Endothelial cell of umbilical vein (primary cell): ENCODE results near the gene CD163. TPM values are rescaled to one million over a fixed set of nuclear protein-coding genes. Genes with fewer than 3 reads are reported as not detected.

ENCODE experiments used
- BruUV-seq: library from RNA; stranded (reverse); fragments of 400-500 nt; replicated peaks from 2 replicates; lab custom pipeline; 2021; lab: Mats Ljungman, UMichigan
- CTCF ChIA-PET: fragments of 300-600, 350-600 bp; sonication (Branson Sonifier 250); formaldehyde crosslinking; loops from one replicate; lab custom pipeline; 2021; ENCODE audit warnings: antibody characterized with exemption, inconsistent platforms; lab: Charles Lee
- POLR2A ChIA-PET: fragments of 300-600, 350-600 bp; sonication (Branson Sonifier 250); formaldehyde crosslinking; loops from one replicate; lab custom pipeline; 2021; ENCODE audit warnings: antibody characterized with exemption, inconsistent platforms; lab: Charles Lee
- DNase-seq: peaks from one replicate; pipeline ENCODE4 v3.0.0-alpha.2; 2011; ENCODE audit warnings: low read depth, low spot score
- FAIRE-seq: peaks from 2 replicates; lab custom pipeline; 2011; peaks lifted over from hg19 to GRCh38; lab: Jason Lieb, UNC
- H2AFZ ChIP-seq: 2 replicates; pipeline ENCODE4 v1.6.0; 2012; ENCODE audit warnings: low read depth, low read length, control low read depth, inconsistent platforms
- H3K27ac ChIP-seq: 2 replicates; pipeline ENCODE4 v1.5.1; 2011; ENCODE audit warnings: low read depth, mild to moderate bottlenecking, control low read depth, low read length, moderate library complexity; ENCODE audit not compliant: insufficient read depth
- H3K27me3 ChIP-seq, 2 experiments: 2 replicates each; pipeline versions ENCODE4 v1.6.0 to v1.6.1; 2011; ENCODE audit warnings: low read length in 2 of 2, mixed read lengths in 1 of 2; ENCODE audit not compliant: control insufficient read depth in 2 of 2, insufficient read depth in 2 of 2
- H3K36me3 ChIP-seq, 2 experiments: 2 replicates in 1 of 2; 3 replicates in 1 of 2; pipeline ENCODE4 v1.5.1; 2011; ENCODE audit warnings: low read length in 2 of 2, mild to moderate bottlenecking in 1 of 2, moderate library complexity in 1 of 2; ENCODE audit not compliant: control insufficient read depth in 2 of 2, insufficient read depth in 2 of 2; ENCODE audit errors: extremely low read depth in 1 of 2
- H3K4me1 ChIP-seq: 3 replicates; pipeline ENCODE4 v1.5.1; 2011; ENCODE audit warnings: mild to moderate bottlenecking, low read length; ENCODE audit not compliant: control insufficient read depth, insufficient read depth; ENCODE audit errors: extremely low read depth
- H3K4me2 ChIP-seq: 2 replicates; pipeline ENCODE4 v1.6.1; 2011; ENCODE audit warnings: low read length, control low read depth, mixed read lengths; ENCODE audit not compliant: insufficient read depth
- H3K4me3 ChIP-seq, 3 experiments: fragments of 200-600 bp in 1 of 3; sonication (generic), shearing (Covaris generic) in 1 of 3; replicated peaks in 1 of 3; 2 replicates each; pipeline ENCODE4 v1.5.1; 2011 to 2016; ENCODE audit warnings: control low read depth in 3 of 3, low read length in 3 of 3, mild to moderate bottlenecking in 2 of 3, inconsistent platforms in 1 of 3, low read depth in 1 of 3, moderate library complexity in 1 of 3; ENCODE audit not compliant: insufficient read depth in 1 of 3
- H3K79me2 ChIP-seq: 2 replicates; pipeline ENCODE4 v1.6.0; 2012; ENCODE audit warnings: low read length, inconsistent platforms; ENCODE audit not compliant: control insufficient read depth, insufficient read depth
- H3K9ac ChIP-seq: replicated peaks from 2 replicates; pipeline ENCODE3; 2011; ENCODE audit warnings: low read length, control low read depth; ENCODE audit not compliant: insufficient read depth; ENCODE audit errors: extremely low read depth
- H3K9me1 ChIP-seq: replicated peaks from 3 replicates; pipeline ENCODE4 v1.6.0; 2011; ENCODE audit warnings: mild to moderate bottlenecking, low read length; ENCODE audit not compliant: control insufficient read depth, insufficient read depth; ENCODE audit errors: extremely low read depth
- H3K9me3 ChIP-seq: replicated peaks from 2 replicates; pipeline ENCODE4 v1.5.1; 2012; ENCODE audit warnings: low read length, inconsistent platforms; ENCODE audit not compliant: control insufficient read depth, insufficient read depth
- H4K20me1 ChIP-seq: replicated peaks from 2 replicates; pipeline ENCODE3; 2011; ENCODE audit warnings: mild to moderate bottlenecking, low read length; ENCODE audit not compliant: control insufficient read depth, insufficient read depth; ENCODE audit errors: extremely low read depth
- EZH2 ChIP-seq: IDR thresholded peaks from 2 replicates; pipeline ENCODE4 v1.6.1; 2012; ENCODE audit warnings: borderline replicate concordance, low read depth, mild to moderate bottlenecking, moderate library complexity, low read length, inconsistent platforms; ENCODE audit not compliant: severe bottlenecking
- FOS ChIP-seq: IDR thresholded peaks from 2 replicates; pipeline ENCODE4 v1.6.1; 2011; ENCODE audit warnings: mild to moderate bottlenecking, low read length, moderate library complexity, borderline replicate concordance; ENCODE audit not compliant: insufficient read depth
- GATA2 ChIP-seq: IDR thresholded peaks from 2 replicates; pipeline ENCODE4 v1.7.0; 2011; ENCODE audit warnings: low read depth, mild to moderate bottlenecking, moderate library complexity, mixed read lengths, low read length; ENCODE audit not compliant: insufficient read length, insufficient read depth
- JUN ChIP-seq: IDR thresholded peaks from 2 replicates; pipeline ENCODE4 v1.6.1; 2011; ENCODE audit warnings: borderline replicate concordance, low read depth; ENCODE audit not compliant: insufficient read length, insufficient read depth
- MYC ChIP-seq: IDR thresholded peaks from one replicate; pipeline ENCODE4 v1.6.1; 2011; ENCODE audit warnings: mild to moderate bottlenecking, low read depth, low read length
- POLR2A ChIP-seq: IDR thresholded peaks from 2 replicates; pipeline ENCODE4 v1.6.1; 2012; ENCODE audit warnings: low read depth, mild to moderate bottlenecking, control low read depth, low read length
- POLR2AphosphoS5 ChIP-seq: IDR thresholded peaks from 2 replicates; pipeline ENCODE4 v1.6.1; 2012; ENCODE audit warnings: low read depth, mild to moderate bottlenecking, control low read depth, low read length, moderate library complexity; ENCODE audit not compliant: insufficient read depth
- dilution Hi-C: fragments of 300-500 bp; cut with MboI; formaldehyde crosslinking; loops from one replicate; pipeline ENCODE4 v1.15.0; 2019; ENCODE audit warnings: low sequenced_read_pairs; ENCODE audit not compliant: extremely low pct_ligation_motif_present
- intact Hi-C: fragments of 100-400 bp; cut with micrococcal nuclease; formaldehyde crosslinking; loops from one replicate; pipeline ENCODE4 v1.10.0; 2022
- polyA plus RNA-seq, 4 experiments: library from polyadenylated mRNA; depleted of rRNA in 3 of 4; stranded (reverse) in 3 of 4; unstranded in 1 of 4; fragments of >200 nt; gene quantifications; 2 replicates each; pipeline versions ENCODE4 v1.2.1 to v1.2.3, GENCODE V29; 2011 to 2012; ENCODE audit warnings: missing spikeins in 1 of 4
- total RNA-seq: library from RNA; stranded (reverse); gene quantifications from 2 replicates; pipeline ENCODE4 v1.2.3, GENCODE V29; 2021
- TF ChIP-seq, protein P1 (sequence below), 2 donors: IDR thresholded peaks; 1 replicate in 1 of 2; 2 replicates in 1 of 2; pipeline ENCODE4 v1.5.1; 2011; ENCODE audit warnings: low read length in 2 of 2, mild to moderate bottlenecking in 2 of 2, moderate library complexity in 2 of 2, control low read depth in 1 of 2, inconsistent platforms in 1 of 2, low read depth in 1 of 2; ENCODE audit not compliant: insufficient read depth in 1 of 2; ENCODE audit errors: extremely low read depth in 1 of 2
- TF ChIP-seq, protein P2 (sequence below): IDR thresholded peaks from 2 replicates; pipeline ENCODE4 v1.6.1; 2011; ENCODE audit not compliant: insufficient read depth, insufficient read length

CD163 gene
- total and polyA plus RNA-seq, 2 donors (not counting 3 experiments of a cell fraction or from before 2014, with no cell fraction given) = not detected

DNA sequence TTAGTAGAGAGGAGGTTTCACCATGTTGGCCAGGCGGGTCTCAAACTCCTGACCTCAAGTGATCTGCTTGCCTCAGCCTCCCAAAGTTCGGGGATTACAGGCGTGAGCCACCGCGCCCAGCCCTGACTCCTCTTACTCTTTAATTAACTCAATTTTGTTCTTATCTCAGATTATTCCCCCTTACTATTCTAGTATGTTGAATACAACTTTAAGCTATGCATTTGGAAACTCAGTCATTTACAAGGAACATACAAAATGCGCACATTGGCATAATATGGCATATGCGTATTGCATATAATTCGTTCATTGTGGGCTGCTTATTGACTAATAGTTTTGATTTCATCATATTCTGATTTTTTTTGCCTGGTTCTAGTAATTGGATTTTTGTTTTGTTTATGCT is 10.8 kb upstream of the CD163 start:
- Histone ChIP-seq H3K4me2 (no peak overlapping the region), H3K36me3 (no peaks in the 10 kb centered on the region), H3K9me1 (no peaks in the 10 kb centered on the region), H2AFZ (no peak overlapping the region), H3K9me3 (no peaks in the 10 kb centered on the region), H3K27me3 (no peaks in the 10 kb centered on the region), H3K4me3 (no peak overlapping the region), H3K9ac (no peak overlapping the region), H3K27ac (no peak overlapping the region), H4K20me1 (no peaks in the 10 kb centered on the region), H3K79me2 (no peaks in the 10 kb centered on the region), H3K4me1 (no peaks in the 10 kb centered on the region)
- ChIA-PET POLR2A (no interaction called here), CTCF (interaction anchor here (0.6 kb wide), 1 partner anchor 366 kb away, joined by 3 read pairs; no protein-coding TSS in a partner anchor)
- intact Hi-C loops = no loop called here
- no peak for FAIRE-seq
- DNase-seq = no peak
- TF ChIP-seq JUN = no peak
- no TSS peak for BruUV-seq
- dilution Hi-C loops = no loop called here

- H3K9me1 ChIP-seq = no peaks in the 10 kb centered on the region
- no peak overlapping the region for H3K9ac ChIP-seq
- BruUV-seq = no TSS peak
- no peak overlapping the region for H2AFZ ChIP-seq
- H3K79me2 ChIP-seq = no peaks in the 10 kb centered on the region
- DNase-seq (no peak), FAIRE-seq (no peak)
- H3K27ac ChIP-seq = no peak overlapping the region
- TF ChIP-seq GATA2 = no peak
- TF ChIP-seq POLR2A = no peak
- TF ChIP-seq, protein P1, sequence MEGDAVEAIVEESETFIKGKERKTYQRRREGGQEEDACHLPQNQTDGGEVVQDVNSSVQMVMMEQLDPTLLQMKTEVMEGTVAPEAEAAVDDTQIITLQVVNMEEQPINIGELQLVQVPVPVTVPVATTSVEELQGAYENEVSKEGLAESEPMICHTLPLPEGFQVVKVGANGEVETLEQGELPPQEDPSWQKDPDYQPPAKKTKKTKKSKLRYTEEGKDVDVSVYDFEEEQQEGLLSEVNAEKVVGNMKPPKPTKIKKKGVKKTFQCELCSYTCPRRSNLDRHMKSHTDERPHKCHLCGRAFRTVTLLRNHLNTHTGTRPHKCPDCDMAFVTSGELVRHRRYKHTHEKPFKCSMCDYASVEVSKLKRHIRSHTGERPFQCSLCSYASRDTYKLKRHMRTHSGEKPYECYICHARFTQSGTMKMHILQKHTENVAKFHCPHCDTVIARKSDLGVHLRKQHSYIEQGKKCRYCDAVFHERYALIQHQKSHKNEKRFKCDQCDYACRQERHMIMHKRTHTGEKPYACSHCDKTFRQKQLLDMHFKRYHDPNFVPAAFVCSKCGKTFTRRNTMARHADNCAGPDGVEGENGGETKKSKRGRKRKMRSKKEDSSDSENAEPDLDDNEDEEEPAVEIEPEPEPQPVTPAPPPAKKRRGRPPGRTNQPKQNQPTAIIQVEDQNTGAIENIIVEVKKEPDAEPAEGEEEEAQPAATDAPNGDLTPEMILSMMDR (IDR thresholded peaks at IDR 0.05; ENCODE audit: extremely low read depth in 1 of 2, insufficient read depth in 1 of 2, low read depth in 1 of 2, low read length in 2 of 2) = no peak
- TF ChIP-seq JUN = no peak
- no peak for TF ChIP-seq POLR2AphosphoS5
- TF ChIP-seq, protein P2, sequence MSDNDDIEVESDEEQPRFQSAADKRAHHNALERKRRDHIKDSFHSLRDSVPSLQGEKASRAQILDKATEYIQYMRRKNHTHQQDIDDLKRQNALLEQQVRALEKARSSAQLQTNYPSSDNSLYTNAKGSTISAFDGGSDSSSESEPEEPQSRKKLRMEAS = no peak
- no peak for TF ChIP-seq MYC
- no peak for TF ChIP-seq FOS
- TF ChIP-seq EZH2 = no peak
- ChIA-PET CTCF (interaction anchor here (1.3 kb wide), 1 partner anchor 9 kb away, joined by 3 read pairs; the partner anchor contains the start of gene CD163), POLR2A (no interaction called here)
- H3K4me1 ChIP-seq = no peaks in the 10 kb centered on the region
- H3K27me3 ChIP-seq = no peaks in the 10 kb centered on the region
- intact Hi-C loops = no loop called here
- H3K36me3 ChIP-seq = no peaks in the 10 kb centered on the region
- no peaks in the 10 kb centered on the region for H4K20me1 ChIP-seq
- dilution Hi-C loops = no loop called here
- no peak overlapping the region for H3K4me3 ChIP-seq
- H3K9me3 ChIP-seq = no peaks in the 10 kb centered on the region
- H3K4me2 ChIP-seq = no peak overlapping the region
Observed at GRCh38 chr12:7512553-7512952, 9.0 kb upstream of the CD163 start.
